GM18526 (cell line): ENCODE results near the gene ACSL5.

ENCODE experiments used
- POLR2A ChIP-seq: IDR thresholded peaks from 3 replicates; pipeline ENCODE4 v1.6.1; 2011; ENCODE audit not compliant: insufficient read length; ENCODE audit errors: extremely low read depth

Gene ACSL5

DNA sequence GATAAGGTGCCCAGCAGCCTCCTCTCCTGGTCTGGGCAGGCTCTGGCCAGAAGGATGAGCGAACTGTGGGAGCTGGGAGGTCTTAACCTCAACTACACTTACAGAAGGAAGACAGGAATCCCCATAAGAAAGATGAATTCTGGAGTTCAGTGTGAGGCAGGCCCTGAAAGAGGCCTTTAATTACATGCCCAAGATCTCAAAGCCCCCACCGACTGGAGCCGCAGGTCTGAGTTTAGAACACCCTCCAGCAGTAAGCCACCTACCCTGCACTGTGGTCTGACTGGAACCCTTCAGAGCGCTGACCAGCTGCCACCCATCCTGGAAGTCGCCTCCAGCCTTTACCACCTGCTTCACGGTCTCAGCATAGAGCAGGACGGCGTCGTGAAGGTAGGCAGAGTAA lies 28.2 kb upstream of the ACSL5 start:
- TF ChIP-seq POLR2A: no peak

DNA sequence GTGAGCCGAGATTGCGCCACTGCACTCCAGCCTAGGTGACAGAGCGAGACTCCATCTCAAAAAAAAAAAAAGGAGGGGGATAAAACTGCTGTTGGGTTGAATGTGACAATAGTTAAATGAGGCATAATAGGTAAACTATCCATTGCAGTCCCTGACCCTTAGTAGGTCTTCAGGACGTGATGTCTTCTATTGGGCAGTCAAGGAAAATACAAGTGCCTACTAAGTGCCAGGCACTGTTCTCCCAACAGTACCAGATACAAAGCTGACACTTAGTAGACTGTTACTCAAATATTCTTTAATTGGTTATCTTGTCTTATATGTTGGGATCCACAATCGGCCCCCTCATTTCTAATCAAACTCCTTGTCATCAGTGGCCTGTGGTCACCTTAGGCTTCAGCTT lies 27.1 kb upstream of the ACSL5 start:
- no peak for TF ChIP-seq POLR2A

DNA sequence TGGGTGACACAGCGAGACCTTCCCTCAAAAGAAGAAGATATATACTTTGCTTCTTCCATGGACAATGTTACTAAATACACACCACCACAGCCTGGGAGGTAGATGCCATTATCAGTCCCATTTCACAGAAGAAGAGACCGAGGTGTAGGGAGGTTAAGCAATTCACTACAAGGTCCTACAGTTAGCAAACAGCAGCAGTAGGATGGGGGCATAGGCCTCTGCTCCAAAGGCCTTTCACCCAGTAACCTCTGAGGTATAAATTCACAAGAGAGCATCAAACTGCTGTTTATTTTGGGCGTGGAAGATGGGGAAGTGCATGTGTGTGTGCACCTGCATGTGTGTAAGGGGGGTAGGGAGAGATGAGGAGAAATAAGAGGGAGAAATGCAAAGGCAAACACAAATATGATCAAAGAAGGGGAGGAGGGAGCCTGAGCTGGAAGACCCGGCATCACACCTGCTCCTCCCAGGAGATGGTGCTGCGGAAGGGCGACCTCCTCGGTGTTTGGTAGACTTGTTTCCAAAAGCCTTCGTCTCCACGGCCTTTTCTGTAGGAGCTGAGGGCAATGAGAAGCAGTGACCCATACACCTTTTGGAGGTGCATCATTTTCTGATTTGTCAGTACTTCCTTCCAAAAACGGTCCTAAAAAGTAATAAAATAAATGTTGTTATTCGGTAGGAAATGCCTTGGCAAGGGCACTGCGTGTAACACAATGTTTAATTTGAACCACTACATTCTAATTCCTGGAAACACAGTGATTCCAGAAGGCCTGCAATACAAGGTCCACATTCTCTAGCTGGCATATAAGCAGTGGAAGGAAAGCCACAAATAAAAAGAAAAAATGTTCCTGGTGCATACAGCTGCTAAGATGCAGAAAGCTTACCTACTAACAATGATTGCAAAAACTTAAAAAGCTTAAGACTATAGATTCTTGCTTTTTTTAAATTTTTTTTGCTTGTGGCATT lies 25.9 kb upstream of the ACSL5 start:
- no peak for TF ChIP-seq POLR2A

DNA sequence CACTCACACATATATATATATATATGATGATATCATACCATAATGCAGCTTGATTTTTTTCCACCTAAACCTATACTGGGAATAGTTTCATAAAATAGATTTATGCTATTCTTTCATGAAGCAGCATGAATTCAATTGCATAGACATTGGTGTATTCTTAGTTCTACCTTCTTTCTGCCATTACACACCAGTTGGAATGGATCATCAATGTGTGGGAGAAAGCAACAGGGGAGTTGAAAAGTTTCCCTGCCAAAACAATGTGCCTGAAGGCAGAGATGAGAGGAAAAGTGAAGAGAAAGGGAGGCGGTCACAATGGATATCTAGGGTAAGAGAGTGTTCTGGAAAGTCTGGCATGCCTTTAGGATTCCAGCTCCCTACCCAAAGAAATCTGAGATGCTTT lies 25.2 kb upstream of the ACSL5 start:
- TF ChIP-seq POLR2A: no peak

DNA sequence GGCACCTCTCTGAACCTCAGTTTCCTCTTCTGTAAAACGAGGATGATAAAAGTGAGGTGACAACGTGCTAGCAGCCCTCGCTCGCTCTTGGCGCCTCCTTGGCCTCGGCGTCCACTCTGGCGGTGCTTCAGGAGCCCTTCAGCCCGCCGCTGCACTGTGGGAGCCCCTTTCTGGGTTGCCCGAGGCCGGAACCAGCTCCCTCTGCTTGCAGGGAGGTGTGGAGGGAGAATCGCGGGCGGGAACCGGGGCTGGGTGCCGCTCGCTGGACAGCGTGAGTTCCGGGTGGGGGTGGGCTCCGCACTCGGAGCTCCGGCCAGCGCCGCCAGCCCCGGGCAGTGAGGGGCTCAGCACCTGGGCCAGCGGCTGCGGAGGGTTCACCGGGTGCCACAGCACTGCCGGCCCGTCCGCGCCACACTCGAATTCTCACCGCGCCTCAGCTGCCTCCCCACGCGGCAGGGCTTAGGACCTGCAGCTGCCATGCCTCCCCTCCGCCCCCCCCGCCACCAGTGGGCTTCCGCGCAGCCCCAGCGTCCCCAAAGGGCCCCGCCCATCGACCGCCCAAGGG lies 24.3 kb upstream of the ACSL5 start:
- TF ChIP-seq POLR2A: no peak

DNA sequence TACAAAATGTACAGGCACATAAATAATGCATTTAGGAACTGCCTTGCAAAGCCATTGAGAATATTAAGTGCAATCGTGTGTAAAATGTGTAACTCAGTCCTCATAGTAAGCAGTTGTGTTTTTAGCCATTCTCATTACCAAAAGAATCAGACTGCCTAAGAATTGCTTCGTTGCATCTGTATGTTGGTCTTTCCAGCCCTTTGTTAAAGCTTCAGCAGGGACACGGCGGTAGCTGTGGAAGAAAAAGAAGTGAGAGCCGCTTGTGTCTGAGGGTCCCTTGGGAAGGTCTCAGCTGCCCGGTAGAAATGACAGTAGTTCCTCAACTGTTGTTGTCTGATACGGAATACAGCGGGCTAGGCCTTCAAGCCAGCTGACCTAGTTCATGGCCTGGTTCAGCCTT lies 22.8 kb upstream of the ACSL5 start:
- TF ChIP-seq POLR2A: no peak

DNA sequence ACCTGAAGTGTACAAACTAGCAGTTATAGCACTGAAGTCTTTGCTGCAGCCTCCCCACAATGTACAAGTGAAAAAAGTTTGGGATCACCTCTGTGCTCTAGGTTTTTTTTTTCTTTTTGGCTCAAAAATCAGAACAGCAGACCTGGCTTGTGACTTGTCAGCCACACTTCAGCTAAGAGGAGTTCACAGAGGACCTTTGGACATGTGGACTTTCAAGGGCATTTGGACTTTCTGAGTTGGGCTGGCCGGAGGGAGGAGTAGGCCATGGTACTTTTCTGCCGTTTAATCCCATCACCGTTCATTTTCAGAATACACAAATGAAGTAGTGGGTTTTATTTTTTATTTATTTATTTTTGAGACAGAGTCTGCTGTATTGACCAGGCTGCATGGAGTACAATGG lies 21.9 kb upstream of the ACSL5 start:
- no peak for TF ChIP-seq POLR2A

DNA sequence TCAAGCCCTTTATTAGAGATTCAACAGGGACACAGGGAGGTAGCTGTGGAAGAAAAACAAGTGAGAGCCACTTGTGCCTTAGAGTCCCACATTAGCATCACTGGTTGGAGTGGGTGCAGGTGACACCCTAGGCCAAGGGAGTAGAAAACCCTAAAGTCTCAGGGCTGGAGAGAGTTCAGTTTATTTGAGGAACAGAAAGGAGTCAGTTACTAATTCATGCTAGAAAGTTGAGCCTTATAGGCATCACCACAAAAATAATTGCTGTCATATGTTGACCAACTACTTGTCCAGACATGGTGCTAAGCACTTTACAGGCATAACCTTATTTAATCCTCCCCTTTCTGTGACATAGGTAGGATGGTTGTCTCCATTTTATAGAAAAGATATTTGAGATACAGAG lies 20.9 kb upstream of the ACSL5 start:
- TF ChIP-seq POLR2A: no peak

DNA sequence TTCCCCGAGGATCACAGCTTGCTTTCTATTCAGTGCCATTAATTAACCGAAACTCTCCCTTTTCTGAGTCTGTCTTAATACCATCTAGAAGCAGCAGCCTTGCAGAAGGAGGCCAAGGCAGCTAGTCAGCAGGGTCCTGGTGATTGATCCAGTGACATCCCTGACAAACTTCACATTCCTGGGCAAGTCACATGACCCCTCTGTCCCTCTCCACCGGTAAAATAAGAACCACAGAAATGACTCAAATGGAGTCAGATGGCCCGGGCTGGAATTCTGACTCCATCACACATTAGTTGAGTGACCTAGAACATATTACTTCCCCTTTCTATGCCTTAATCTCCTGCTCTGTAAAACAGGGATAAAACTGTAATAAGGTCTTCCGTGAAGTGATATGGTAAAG lies 17.2 kb upstream of the ACSL5 start:
- TF ChIP-seq POLR2A: no peak

DNA sequence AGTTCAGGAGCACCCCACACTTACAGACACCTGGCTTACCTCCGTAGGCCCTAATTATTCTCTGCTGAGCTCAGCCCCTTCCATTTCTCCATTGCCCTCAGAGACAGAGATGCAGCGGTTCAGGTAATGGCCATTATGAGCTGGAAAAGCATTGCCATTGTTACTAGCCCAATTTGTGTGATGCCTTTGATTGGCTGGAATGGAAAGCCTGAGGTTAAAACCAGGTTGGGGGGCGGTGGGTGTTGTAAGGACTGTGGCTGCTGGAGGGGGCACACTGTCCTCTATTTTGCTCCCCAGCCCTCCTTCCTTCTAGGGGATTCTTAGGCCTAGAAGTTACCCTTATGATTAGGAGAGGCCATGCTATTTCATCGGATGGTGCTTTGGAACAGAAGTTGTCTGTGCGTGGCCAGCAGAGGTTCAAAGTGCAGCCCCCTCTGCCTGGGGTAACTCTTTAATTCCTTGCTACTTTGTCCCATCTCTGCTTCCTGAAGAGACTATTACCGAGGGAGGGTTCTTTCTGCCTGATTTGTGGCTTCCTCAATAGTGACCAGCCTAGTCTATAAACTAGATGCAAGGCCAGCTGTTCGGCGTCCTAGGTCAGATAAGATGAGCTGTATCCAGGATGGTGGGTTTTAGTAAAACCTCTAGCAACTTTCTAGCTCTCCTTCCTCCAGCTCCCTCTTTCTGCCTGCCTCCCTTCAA lies 14.2 kb upstream of the ACSL5 start:
- no peak for TF ChIP-seq POLR2A

DNA sequence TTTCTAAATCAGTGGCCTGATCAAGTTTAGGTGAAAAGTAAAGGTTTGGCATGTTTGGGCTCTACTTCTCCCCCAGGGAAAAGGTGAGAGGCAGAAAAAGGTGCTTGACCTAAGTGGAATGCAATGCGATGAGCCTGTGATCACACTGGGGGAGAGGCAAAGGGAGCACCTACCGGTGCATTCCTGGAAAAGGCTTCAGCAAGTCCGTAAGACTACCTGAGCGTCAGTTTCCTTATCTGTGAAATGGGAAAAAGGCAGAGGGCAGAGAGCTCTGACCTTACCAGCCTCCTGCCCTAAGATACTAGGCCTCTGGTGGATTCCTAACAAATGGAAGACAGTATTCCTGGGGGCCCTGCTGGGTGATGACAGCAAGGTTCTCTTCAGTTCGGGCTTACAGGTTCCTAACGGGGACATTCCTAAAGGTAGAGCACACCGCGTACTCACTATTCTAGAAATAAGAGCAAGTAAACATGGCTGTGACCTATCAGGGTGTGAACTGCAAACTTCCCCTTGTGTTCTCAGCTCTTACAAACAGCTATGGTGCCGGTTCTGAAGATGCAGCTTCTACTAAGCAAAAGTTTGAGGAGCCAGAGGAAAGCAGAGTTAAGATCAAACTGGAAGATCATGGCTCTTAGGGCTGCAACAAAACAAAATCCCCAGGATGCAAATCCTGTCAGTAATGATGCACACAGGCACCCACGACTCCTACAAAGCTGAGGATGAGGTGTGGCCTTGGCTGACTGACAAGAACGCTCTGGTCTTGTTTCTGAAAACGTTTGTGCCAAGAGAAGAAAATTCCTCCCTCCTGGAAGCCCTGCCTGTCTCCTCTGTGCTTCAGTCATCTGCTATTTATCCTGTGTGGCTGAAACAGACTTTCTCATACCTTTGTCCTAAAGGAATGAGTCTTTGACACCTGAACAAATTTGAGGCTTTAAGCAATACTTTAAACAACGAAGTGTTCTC lies 13.3 kb upstream of the ACSL5 start:
- no peak for TF ChIP-seq POLR2A

DNA sequence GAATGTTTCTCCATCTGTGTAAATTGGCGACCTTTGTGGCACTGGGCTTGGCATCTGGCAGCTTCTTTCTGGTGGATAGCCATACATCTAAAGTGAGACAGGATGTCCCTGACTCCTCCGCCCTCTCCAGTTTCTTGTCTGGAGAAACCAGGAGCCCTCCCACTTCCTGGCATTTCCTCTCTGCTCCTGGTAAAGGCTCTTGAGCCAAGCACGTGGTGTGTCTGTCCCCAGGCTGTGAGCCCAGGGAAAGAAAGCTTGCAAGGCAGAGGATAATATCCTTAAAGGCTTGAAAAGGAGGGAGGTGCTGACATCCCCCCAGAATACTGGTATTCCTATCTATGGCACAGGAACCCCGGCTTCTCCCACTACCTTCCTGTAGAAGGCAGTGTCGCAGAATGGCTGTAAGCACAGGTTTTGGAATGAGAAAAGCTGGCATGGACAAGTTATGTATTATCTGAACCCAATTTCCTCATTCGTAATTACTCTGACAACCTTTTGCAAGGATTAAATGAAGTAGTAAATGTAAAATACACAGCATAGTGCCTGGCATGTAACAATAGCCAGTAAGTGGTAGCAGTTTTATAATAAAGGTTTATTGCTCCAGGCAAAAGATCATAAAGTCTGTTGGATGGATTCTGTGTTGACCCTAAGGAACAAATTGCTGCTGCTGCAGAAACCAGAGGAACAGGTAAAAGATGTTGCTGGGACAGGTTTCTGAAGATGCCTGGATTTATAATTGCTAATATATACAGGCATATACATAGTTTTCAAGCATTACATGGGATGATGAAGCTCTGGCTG lies 11.8 kb upstream of the ACSL5 start:
- no peak for TF ChIP-seq POLR2A

DNA sequence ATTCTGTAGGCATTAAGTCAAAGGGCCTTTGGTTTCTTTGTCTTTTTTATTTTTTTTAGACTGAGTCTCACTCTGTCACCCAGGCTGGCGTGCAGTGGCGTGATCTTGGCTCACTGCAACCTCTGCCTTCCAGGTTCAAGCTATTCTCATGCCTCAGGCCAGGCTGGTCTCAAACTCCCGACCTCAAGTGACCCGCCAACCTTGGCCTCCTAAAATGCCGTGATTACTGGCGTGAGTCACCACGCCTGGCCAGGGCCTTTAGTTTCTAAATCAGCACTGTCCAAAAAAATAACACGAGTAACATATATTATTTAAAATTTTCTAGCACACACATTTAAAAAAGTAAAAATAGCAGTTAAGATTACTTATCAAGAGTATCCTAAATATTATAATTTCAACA lies 11.1 kb upstream of the ACSL5 start:
- no peak for TF ChIP-seq POLR2A
